ENCODE measurements around the gene DEPDC1.
"Not testable (repeated sequence)": the region's sequence is repeated elsewhere in the genome, so short reads cannot be mapped to it uniquely, and the experiment has no call there.

Gene DEPDC1, protein sequence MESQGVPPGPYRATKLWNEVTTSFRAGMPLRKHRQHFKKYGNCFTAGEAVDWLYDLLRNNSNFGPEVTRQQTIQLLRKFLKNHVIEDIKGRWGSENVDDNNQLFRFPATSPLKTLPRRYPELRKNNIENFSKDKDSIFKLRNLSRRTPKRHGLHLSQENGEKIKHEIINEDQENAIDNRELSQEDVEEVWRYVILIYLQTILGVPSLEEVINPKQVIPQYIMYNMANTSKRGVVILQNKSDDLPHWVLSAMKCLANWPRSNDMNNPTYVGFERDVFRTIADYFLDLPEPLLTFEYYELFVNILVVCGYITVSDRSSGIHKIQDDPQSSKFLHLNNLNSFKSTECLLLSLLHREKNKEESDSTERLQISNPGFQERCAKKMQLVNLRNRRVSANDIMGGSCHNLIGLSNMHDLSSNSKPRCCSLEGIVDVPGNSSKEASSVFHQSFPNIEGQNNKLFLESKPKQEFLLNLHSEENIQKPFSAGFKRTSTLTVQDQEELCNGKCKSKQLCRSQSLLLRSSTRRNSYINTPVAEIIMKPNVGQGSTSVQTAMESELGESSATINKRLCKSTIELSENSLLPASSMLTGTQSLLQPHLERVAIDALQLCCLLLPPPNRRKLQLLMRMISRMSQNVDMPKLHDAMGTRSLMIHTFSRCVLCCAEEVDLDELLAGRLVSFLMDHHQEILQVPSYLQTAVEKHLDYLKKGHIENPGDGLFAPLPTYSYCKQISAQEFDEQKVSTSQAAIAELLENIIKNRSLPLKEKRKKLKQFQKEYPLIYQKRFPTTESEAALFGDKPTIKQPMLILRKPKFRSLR

GRCh38 chr1:68496680-68497357, at the start of gene DEPDC1:
Gene DEPDC1, minus strand, starts transcription at chr1:68497082. Its CDS starts 83 bp downstream, at chr1:68496999.
- DNase-seq (ENCODE audit: low read depth in 3 of 3) = peak; percentile 36 to 51 (median 49)

DNA sequence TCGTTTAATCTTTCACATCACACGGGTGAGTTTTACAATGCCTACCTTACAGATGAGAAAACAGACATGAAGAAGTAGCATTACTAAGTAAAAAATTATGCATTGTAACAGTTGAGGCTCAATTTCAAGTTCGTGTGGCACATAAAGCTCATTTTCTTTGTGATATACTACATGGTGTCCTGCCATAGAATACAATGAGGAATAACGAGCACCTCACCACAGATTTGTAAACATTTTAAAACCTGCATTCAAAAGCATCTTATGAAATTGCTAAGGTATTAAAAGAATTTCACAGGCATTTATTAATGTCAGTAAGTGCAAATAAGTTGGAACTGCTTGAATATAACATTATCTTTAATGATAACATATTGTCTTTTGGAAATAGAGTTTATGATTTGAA, 47.8 kb upstream of the DEPDC1 start:
- no peak for DNase-seq (ENCODE audit: low read depth in 3 of 3)

DNA sequence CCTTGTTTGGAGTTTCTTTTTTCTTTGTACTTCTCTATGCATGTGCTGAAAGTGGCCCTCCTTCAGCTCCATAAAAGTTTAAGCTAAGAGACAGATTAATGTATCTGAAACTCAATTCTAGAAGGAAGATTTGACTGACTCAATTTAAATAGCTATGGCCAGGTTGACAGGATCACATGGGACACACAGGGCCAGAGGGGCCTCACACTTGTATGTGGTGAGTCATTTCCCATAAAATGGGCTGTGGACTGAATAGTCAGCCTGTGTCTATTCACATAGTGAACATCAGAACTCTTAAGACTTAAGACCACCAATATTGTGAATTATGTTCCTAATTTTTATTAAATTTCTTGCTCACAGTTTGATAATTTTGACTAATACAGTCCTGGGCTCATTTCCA, 45.7 kb upstream of the DEPDC1 start:
- no peak for DNase-seq (ENCODE audit: low read depth in 3 of 3)

GRCh38 chr1:68538941-68539340, 42.1 kb upstream of the DEPDC1 start:
- no peak for DNase-seq (ENCODE audit: low read depth in 3 of 3)

DNA sequence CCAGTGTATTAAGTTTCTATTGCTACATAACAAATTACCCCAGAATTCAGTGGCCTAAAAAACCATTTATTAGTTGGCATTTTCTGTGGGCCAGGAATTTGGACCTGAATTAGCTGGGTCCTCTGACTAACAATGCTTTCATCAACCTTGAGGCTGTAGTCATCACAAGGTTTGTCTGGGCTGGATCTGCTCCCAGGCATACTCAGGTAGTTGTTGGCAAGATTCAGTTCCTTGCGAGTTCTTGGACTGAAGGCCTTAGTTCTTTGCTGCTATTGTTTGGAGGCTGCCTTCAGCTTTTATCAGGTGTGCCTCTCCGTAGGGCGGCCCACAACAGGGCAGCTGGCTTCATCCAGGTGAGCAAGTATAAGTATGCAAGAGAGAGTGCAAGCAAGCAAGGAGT, 31.4 kb upstream of the DEPDC1 start:
- no peak for DNase-seq (ENCODE audit: low read depth in 3 of 3)

DNA sequence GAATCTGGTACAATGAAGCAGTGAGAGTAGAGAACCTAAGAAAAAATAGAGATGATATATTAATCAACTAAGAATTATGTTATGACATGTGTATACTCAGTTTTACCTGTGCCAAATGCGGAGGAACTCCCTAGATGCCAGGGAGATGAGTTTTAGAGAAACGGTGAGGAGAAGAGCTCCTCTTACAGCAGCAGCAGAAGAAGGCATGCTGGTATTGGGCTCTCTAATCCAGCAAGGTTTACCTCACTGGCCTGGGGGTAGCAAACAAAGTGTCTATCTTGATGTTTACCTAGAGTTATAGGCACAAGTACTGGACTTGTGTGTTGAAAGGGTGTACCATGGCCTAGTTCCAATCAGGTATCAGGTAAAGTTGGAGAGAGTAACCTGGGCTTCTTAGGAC, 28.9 kb upstream of the DEPDC1 start:
- no peak for DNase-seq (ENCODE audit: low read depth in 3 of 3)

GRCh38 chr1:68521286-68521685, 24.4 kb upstream of the DEPDC1 start:
- DNase-seq (ENCODE audit: low read depth in 3 of 3) = no peak

- no peak for DNase-seq (ENCODE audit: low read depth in 3 of 3)
These were observed 19.2 kb upstream of the DEPDC1 start for GRCh38 chr1:68516066-68516465.

DNA sequence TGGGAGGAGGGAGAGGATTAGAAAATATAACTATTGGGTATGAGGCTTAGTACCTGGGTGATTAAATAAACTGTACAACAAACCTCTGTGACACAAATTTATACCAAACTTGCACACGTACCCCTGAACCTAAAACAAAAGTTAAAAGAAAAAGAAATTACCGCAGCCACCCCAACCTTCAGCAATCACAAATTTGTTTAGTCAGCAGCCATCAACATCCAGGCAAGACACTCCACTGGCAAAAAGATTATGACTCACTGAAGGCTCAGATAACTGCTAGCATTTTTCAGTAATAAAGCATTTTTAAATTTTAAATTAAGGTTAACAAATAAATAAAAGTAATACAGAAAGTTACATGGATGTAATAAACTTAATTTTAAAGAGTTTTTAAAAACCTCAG, 14.4 kb upstream of the DEPDC1 start:
- DNase-seq (ENCODE audit: low read depth in 3 of 3) = no peak

GRCh38 chr1:68506386-68506785, 9.5 kb upstream of the DEPDC1 start:
- no peak for DNase-seq (ENCODE audit: low read depth in 3 of 3)

- no peak for DNase-seq (ENCODE audit: low read depth in 3 of 3)
These were observed 6.2 kb upstream of the DEPDC1 start for GRCh38 chr1:68503085-68503484.

- DNase-seq (ENCODE audit: low read depth in 3 of 3) = no peak
These were observed 446 bp upstream of the DEPDC1 start for GRCh38 chr1:68497358-68497698.

- DNase-seq (ENCODE audit: low read depth in 3 of 3) = no peak
These were observed 758 bp downstream of the DEPDC1 start for GRCh38 chr1:68495968-68496679.

DNA sequence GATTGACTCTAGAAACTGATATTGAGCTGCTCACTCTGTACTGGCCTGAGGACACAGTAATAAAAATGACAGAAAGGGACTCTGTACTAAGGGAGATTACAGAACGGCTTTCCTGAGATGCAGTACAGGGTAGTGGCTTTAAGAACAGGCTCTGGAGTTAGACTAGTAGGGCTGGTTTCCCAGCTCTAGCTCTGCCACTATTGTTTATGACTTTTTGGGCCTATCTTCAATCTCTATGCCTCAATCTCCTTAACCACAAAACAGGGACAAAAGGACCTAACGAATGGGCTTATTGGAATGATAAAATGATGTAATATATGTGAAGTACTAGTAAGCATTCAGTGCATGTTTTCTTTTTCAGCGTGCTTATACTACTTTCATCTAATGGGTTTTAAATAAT, 1.4 kb downstream of the DEPDC1 start:
- no peak for DNase-seq (ENCODE audit: low read depth in 3 of 3)

GRCh38 chr1:68493193-68493592, 3.7 kb downstream of the DEPDC1 start:
- DNase-seq (ENCODE audit: low read depth in 3 of 3) = no peak

- DNase-seq (ENCODE audit: low read depth in 3 of 3) = not testable (repeated sequence)
These were observed 4.6 kb downstream of the DEPDC1 start for GRCh38 chr1:68492255-68492654.

DNA sequence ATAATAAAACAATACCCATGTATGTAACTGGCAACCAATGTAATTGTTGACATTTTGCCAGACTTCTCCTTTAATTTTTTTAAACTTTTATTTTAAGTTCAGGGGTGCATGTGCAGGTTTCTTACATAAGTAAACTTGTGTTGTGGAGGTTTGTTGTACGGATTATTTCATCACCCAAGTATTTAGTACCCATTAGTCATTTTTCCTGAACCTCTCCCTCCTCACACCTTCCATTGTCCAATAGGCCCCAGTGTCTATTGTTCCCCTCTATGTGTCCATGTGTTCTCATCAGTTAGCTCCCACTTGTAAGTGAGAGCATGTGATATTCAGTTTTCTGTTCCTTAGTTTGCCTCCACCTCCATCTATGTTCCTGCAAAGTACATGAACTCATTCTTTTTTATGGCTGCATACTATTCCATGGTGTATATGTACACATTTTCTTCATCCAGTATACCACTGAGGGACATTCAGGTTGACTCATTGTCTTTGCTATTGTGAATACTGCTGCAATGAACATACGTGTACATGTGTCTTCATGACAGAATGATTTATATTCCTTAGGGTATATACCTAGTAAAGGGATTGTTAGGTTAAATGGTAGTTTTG, 6.7 kb downstream of the DEPDC1 start:
- DNase-seq (ENCODE audit: low read depth in 3 of 3) = no peak

DNA sequence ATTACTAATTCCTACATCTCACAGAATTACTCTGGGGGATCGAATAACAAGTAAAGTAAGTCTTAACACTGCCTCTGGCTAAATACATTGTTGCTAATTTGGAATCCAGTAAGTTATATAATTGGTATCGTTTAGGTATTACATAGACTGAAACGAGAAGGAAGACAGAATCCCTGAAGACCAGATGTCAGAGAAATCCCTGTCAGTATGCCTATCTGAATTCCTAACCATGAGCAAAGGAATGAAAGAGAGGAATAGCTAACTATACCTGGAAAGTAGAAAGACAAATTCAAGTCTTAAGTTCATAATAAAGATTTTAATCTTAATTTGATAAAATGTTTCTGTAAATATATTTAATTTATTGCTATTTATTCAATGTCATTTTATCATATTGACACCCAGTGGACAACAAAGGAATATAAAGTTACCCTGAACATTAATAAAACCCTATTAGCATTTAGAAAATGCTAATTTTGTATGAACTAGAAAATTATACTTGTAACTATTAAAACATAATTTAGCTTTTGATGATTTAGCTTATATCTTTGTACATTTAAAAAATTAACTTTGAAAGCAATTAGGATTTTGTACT, 11.4 kb downstream of the DEPDC1 start:
- DNase-seq (ENCODE audit: low read depth in 3 of 3) = no peak

GRCh38 chr1:68484618-68485017, 12.3 kb downstream of the DEPDC1 start:
- DNase-seq (ENCODE audit: low read depth in 3 of 3) = no peak

- DNase-seq (ENCODE audit: low read depth in 3 of 3) = no peak
These were observed 15.8 kb downstream of the DEPDC1 start for GRCh38 chr1:68481041-68481440.

DNA sequence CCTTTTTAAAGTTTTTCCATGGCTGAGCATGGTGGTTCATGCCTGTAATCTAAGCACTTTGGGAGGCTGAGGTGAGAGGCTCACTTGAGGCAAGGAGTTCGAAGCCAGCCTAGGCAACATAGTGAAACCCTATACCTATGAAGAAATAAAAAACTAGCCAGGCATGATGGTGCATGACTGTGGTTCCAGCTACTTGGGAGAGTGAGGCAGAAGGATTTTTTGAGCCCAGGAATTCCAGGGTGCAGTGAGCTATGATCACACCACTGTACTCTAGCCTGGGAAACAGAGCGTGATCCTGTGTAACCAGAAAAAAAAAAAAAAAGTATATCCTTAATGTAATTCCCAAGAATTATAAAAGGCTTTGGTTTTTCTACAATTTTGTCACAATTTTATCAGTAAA, 17.4 kb downstream of the DEPDC1 start:
- DNase-seq (ENCODE audit: low read depth in 3 of 3) = no peak
